ENCODE results near the gene ZDHHC22.
"Not testable (repeated sequence)": the region's sequence is repeated elsewhere in the genome, so short reads cannot be mapped to it uniquely, and the experiment has no call there.

The ZDHHC22 gene
- long read RNA-seq, donor 1: 0 reads
- long read RNA-seq, donor 2: 0 reads
- long read RNA-seq, donor 3: 0 reads
- long read RNA-seq, donor 4: 0 reads
- long read RNA-seq, donor 5: 0 reads
- long read RNA-seq, donor 6: 0 reads
- long read RNA-seq, donor 7: 0 reads
- long read RNA-seq, donor 8: 0 reads

- DNase-seq: peak; percentile 91
These were observed at the start of gene ZDHHC22 for GRCh38 chr14:77141214-77142004. Gene ZDHHC22, minus strand, starts transcription at chr14:77141791. Its CDS starts 2,053 bp downstream, at chr14:77139738.

- DNase-seq: no peak
These were observed 49.4 kb upstream of the ZDHHC22 start for GRCh38 chr14:77190977-77191376.

GRCh38 chr14:77189479-77189878 lies 47.9 kb upstream of the ZDHHC22 start:
- DNase-seq: no peak

GRCh38 chr14:77187649-77188012 lies 46.0 kb upstream of the ZDHHC22 start:
- no peak for DNase-seq

GRCh38 chr14:77186911-77187648 lies 45.5 kb upstream of the ZDHHC22 start:
- no peak for DNase-seq

- no peak for DNase-seq
These were observed 43.5 kb upstream of the ZDHHC22 start for GRCh38 chr14:77185093-77185465.

- DNase-seq: no peak
These were observed 43.0 kb upstream of the ZDHHC22 start for GRCh38 chr14:77184396-77185092.

GRCh38 chr14:77183896-77184295 lies 42.3 kb upstream of the ZDHHC22 start:
- no peak for DNase-seq

GRCh38 chr14:77181603-77182437 lies 40.2 kb upstream of the ZDHHC22 start, which contains the start of gene TMEM63C:
Gene TMEM63C, plus strand, starts transcription at chr14:77181798. Its CDS starts 37,016 bp downstream, at chr14:77218814.
- peak; percentile 76 for DNase-seq

- no peak for DNase-seq
These were observed 39.4 kb upstream of the ZDHHC22 start for GRCh38 chr14:77180726-77181602.

- no peak for DNase-seq
These were observed 37.1 kb upstream of the ZDHHC22 start for GRCh38 chr14:77178656-77179055.

- no peak for DNase-seq
These were observed 36.1 kb upstream of the ZDHHC22 start for GRCh38 chr14:77177702-77178101.

- no peak for DNase-seq
These were observed 34.3 kb upstream of the ZDHHC22 start for GRCh38 chr14:77175843-77176242.

- DNase-seq: not testable (repeated sequence)
These were observed 32.5 kb upstream of the ZDHHC22 start for GRCh38 chr14:77173911-77174617.

- no peak for DNase-seq
These were observed 31.3 kb upstream of the ZDHHC22 start for GRCh38 chr14:77172916-77173315.

GRCh38 chr14:77170045-77170444 lies 28.5 kb upstream of the ZDHHC22 start:
- no peak for DNase-seq

GRCh38 chr14:77161011-77161410 lies 19.4 kb upstream of the ZDHHC22 start:
- DNase-seq: no peak

GRCh38 chr14:77158882-77159255 lies 17.3 kb upstream of the ZDHHC22 start:
- DNase-seq: no peak

GRCh38 chr14:77158175-77158881 lies 16.7 kb upstream of the ZDHHC22 start:
- DNase-seq: no peak
